VCaP (cell line): ENCODE results near the gene HSFX1.
"Not testable (repeated sequence)": the region's sequence is repeated elsewhere in the genome, so short reads cannot be mapped to it uniquely, and the experiment has no call there.

ENCODE experiments used
- H3K27ac ChIP-seq: fragments of 450-650 bp; 2 replicates; pipeline ENCODE4 v1.5.1; 2017
- CTCF ChIP-seq: fragments of 450-650 bp; conservative IDR thresholded peaks from 2 replicates; pipeline ENCODE4 v1.5.1; 2017; ENCODE audit warnings: mild to moderate bottlenecking, moderate library complexity

Gene HSFX1

DNA sequence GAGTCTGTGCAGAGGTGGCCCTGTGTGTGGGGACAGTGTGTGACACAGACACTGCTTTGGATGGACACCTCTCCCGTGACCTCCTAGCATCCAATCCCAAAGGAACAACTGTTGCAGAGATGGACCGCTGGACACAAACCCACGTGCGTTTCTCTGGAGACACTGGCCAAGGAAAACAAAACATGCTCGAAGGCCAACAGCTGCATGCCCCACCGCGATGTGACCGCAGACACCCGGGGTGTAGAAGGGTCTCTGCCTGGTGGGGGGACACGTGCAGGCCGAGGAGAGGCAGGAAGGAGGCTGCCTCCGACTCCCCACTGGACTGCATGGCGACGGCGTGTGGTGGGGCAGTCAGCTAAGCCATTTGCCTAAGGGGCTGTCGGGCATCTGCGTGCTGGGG lies at the start of gene HSFX1:
Gene HSFX1 (plus strand): TSS at position 301 of the 400 bp plus-strand sequence. CDS start 614 bp downstream, outside the sequence.
- H3K27ac ChIP-seq: not testable (repeated sequence)

GRCh38 chrX:149727308-149727707 lies 46.6 kb upstream of the HSFX1 start:
- H3K27ac ChIP-seq: not testable (repeated sequence)

DNA sequence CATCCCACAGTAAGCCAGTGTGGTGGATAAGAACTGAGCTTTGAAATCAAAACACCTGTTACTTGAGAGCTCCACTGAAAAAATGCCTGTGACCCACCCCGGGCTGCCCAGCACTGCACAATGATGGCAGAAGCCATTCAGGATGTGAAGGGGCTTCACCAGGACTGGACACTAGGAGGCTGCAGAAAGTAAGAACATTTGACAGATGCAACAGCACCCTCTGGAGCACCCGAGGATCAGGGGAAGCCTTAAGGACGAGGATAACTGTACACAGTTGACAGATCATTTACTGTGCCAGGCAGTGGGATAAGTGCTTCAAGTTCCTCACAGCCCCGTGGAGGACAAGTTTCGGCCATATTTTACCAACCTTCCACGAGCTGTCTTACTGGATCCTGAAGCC lies 31.6 kb upstream of the HSFX1 start:
- H3K27ac ChIP-seq: not testable (repeated sequence)

DNA sequence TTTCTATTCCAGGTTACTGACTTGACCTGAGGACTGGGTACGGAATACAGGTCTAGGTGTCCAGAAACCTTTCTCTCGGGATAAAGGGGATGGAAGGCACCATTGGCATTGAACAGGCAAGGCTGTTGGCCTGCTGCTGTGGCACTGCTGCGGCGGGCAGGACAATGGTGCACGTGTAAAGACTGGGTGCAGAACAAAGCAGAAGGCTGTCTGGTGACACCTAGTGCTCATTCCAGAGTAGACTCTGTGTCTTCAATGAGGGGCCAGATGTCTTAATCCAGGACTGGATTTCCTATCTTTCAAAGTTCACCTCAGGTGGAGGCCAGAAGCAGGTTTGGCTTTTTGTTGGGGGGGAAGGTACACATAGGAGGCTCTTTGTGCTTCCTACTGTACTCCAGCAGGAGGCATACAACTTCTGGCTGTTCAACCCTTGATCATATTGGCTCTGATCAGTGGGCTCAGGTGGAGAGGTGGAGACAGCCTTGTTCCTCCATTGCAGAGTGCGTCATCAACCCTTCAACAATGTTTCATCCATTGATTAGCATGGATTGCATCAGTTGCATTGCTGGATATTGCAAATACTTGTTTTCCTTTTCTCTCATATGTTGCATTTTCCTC lies 27.4 kb upstream of the HSFX1 start:
- not testable (repeated sequence) for H3K27ac ChIP-seq

GRCh38 chrX:149757206-149758067 lies 16.4 kb upstream of the HSFX1 start:
- no peak for TF ChIP-seq CTCF
- no peak overlapping the region for H3K27ac ChIP-seq

DNA sequence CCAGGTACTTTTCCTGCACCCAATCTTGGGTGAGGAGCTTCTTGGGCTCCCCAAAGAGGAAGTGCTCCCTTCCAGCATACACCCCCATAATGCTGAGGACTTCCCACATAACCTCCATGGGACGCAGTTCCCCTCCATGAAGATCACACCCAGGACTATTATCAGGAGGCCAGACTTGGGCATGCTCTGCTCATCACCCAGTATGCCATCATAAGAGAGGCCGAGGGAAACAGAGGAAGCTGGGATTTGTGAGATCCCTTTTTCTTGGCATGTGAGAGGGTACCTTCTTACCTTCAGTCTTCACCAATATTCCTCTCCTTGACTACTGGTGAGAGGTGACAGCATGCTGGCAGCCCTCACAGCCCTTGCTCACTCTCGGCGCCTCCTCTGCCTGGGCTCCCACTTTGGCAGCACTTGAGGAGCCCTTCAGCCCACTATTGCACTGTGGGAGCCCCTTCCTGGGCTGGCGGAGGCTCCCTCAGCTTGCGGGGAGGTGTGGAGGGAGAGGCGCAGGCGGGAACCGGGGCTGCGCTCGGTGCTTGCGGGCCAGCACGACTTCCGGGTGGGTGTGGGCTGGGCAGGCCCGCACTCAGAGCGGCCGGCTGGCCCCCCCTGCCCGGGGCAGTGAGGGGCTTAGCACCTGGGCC lies 15.7 kb upstream of the HSFX1 start:
- no peak for TF ChIP-seq CTCF
- no peak overlapping the region for H3K27ac ChIP-seq

DNA sequence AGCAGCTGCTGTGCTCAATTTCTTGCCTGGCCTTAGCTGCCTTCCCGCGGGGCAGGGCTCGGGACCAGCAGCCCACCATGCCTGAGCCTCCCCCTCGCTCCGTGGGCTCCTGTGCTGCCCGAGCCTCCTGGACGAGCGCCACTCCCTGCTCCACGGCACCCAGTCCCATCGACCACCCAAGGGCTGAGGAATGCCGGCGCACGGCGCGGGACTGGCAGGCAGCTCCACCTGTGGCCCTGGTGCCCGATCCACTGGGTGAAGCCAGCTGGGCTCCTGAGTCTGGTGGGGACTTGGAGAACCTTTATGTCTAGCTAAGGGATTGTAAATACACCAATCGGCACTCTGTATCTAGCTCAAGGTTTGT lies 15.2 kb upstream of the HSFX1 start:
- not testable (repeated sequence) for H3K27ac ChIP-seq

- TF ChIP-seq CTCF: no peak
- no peak overlapping the region for H3K27ac ChIP-seq
Measured at GRCh38 chrX:149759824-149760223, 14.0 kb upstream of the HSFX1 start.

DNA sequence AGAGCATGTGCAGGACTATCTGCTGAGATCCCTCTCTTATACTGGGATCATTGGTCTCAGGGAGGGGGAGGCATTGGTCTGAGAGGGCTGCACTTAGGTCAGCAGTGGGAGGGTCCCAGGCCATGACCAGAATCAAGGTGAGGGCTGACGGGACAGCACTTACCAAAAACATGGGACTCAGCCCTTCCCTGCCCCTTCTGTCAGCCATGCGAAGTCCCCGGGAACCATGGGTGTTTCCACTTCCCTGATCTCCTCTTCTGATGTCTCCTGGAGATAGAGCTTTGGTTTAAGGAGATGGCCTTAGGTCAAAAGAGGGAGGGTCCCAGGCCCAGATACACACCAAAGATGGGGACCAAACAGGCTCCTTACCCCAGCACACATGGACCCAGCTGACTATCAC lies 12.9 kb upstream of the HSFX1 start:
- no peak overlapping the region for H3K27ac ChIP-seq
- no peak for TF ChIP-seq CTCF

DNA sequence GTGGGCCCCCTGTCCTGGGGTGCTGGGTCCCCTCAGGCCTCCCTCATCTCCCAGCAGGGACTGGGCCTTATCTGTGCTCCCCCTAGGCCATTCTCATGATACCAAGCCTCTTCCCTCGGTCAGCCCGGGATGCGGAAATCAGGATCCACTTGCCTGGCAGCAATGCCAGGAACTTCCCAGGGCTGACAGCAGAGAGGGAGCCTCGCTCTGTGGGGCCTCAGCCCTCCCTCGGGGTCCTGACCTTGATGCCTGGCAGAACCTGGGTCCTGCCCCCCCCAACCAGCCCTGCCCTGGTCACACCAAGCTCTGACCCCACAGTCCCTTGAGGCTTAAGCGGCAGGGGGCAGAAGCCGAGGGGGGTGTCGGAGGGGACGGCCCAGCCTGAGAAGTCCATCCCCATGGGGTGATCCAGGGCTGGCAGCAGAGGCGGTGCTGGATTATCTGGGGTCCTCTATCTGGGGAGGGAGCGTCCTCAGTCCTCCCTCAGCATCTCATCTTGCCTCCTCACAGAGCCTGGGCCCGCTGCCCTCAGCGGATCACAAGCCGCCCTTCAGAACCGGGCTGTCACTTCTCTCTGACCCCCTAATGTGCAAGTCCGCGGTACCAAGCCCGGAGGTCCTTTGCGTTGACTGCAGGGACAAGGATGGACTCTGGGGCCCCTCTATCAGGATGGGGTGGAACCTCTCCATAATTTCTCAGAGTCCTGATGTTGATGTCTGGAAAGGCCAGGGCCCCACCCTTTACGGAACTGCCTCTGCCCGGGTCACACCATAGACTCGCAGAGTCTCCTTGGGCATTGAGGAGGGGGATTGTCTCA lies 11.8 kb upstream of the HSFX1 start:
- H3K27ac ChIP-seq: not testable (repeated sequence)
